PC-3 (cell line): ENCODE data around the gene KRT79.

Experiments used
- EZH2 ChIP-seq: fragments of 300-600 bp; sonication (generic); IDR thresholded peaks from one replicate; pipeline ENCODE4 v1.6.1; 2017; ENCODE audit warnings: antibody characterized with exemption, mild to moderate bottlenecking, low read length; ENCODE audit not compliant: unreplicated experiment
- EZH2phosphoT487 ChIP-seq: fragments of 300-600 bp; sonication (generic); IDR thresholded peaks from 2 replicates; pipeline ENCODE4 v1.6.1; 2018; ENCODE audit warnings: mild to moderate bottlenecking, antibody characterized with exemption, low read length, borderline replicate concordance
- TF ChIP-seq, protein P1 (sequence below): fragments of 300-600 bp; sonication (generic); conservative IDR thresholded peaks from 2 replicates; pipeline ENCODE4 v1.5.1; 2017; ENCODE audit warnings: antibody characterized with exemption, low read depth, mild to moderate bottlenecking, low read length

DNA sequence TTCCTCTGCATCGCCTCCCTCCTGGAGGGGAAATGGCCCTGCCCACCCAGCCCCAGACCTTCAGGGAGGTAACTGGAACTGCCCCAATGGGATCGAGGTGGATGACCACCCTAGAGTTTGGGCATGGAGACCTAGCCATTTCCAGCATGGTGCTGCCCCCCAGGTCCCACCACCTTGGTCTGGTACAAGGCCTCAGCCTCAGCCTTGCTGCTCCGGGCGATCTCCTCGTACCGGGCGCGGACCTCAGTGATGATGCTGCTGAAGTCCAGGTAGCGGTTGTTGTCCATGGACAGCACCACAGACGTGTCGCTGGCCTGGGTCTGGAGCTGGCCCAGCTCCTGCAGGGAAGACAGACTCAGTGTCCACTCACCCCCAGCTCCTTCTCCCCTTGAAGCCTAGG is 10.3 kb upstream of the KRT79 start:
- TF ChIP-seq, protein P1, sequence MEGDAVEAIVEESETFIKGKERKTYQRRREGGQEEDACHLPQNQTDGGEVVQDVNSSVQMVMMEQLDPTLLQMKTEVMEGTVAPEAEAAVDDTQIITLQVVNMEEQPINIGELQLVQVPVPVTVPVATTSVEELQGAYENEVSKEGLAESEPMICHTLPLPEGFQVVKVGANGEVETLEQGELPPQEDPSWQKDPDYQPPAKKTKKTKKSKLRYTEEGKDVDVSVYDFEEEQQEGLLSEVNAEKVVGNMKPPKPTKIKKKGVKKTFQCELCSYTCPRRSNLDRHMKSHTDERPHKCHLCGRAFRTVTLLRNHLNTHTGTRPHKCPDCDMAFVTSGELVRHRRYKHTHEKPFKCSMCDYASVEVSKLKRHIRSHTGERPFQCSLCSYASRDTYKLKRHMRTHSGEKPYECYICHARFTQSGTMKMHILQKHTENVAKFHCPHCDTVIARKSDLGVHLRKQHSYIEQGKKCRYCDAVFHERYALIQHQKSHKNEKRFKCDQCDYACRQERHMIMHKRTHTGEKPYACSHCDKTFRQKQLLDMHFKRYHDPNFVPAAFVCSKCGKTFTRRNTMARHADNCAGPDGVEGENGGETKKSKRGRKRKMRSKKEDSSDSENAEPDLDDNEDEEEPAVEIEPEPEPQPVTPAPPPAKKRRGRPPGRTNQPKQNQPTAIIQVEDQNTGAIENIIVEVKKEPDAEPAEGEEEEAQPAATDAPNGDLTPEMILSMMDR = no peak
- no peak for TF ChIP-seq EZH2phosphoT487
- no peak for TF ChIP-seq EZH2
